ENCODE data around the gene KCTD2.
A peak's percentile ranks its signal among the peaks of the same experiment; 100 is the strongest.
"Not testable (repeated sequence)": the region's sequence is repeated elsewhere in the genome, so short reads cannot be mapped to it uniquely, and the experiment has no call there.

KCTD2 gene

GRCh38 chr17:75046407-75047289 lies at the start of gene KCTD2, which contains the start of gene ATP5PD:
TSS of gene KCTD2 (plus strand) at chr17:75047225. CDS start at chr17:75047251, 26 bp downstream.
TSS of gene ATP5PD (minus strand) at chr17:75046969. CDS start at chr17:75042650, 4,319 bp downstream.
- peak; percentile 94 for DNase-seq

GRCh38 chr17:74998783-74999182 lies 48.2 kb upstream of the KCTD2 start:
- no peak for DNase-seq

GRCh38 chr17:74999523-74999922 lies 47.5 kb upstream of the KCTD2 start:
- no peak for DNase-seq

GRCh38 chr17:75001915-75002843 lies 44.8 kb upstream of the KCTD2 start:
- no peak for DNase-seq

- no peak for DNase-seq
These were observed 43.7 kb upstream of the KCTD2 start for GRCh38 chr17:75003070-75003956.

GRCh38 chr17:75003957-75004355 lies 43.1 kb upstream of the KCTD2 start:
- DNase-seq, result no peak

GRCh38 chr17:75004371-75004770 lies 42.7 kb upstream of the KCTD2 start:
- DNase-seq, result no peak

GRCh38 chr17:75005291-75005690 lies 41.7 kb upstream of the KCTD2 start:
- DNase-seq, result no peak

GRCh38 chr17:75006084-75006483 lies 40.9 kb upstream of the KCTD2 start:
- DNase-seq, result not testable (repeated sequence)

GRCh38 chr17:75006653-75007052 lies 40.4 kb upstream of the KCTD2 start:
- no peak for DNase-seq

- peak; percentile 6 for DNase-seq
These were observed 38.7 kb upstream of the KCTD2 start for GRCh38 chr17:75008373-75008772.

- no peak for DNase-seq
These were observed 37.8 kb upstream of the KCTD2 start for GRCh38 chr17:75009139-75009724.

- peak; percentile 51 for DNase-seq
These were observed 36.2 kb upstream of the KCTD2 start for GRCh38 chr17:75010683-75011400.

GRCh38 chr17:75011401-75012095 lies 35.5 kb upstream of the KCTD2 start:
- DNase-seq, result no peak

GRCh38 chr17:75012096-75012345 lies 35.0 kb upstream of the KCTD2 start:
- no peak for DNase-seq

- peak; percentile 62 for DNase-seq
These were observed 34.5 kb upstream of the KCTD2 start, which contains the start of gene MRPL58 for GRCh38 chr17:75012346-75013091. TSS of gene MRPL58 (plus strand) at chr17:75012670. CDS start at chr17:75012687, 17 bp downstream.

GRCh38 chr17:75013092-75013559 lies 33.9 kb upstream of the KCTD2 start:
- no peak for DNase-seq

GRCh38 chr17:75019146-75019545 lies 27.9 kb upstream of the KCTD2 start:
- DNase-seq, result no peak

GRCh38 chr17:75019710-75020109 lies 27.3 kb upstream of the KCTD2 start:
- no peak for DNase-seq

Data from NCI-H2107 (cell line).